Measurements from ENCODE around the gene GPR42.

Gene GPR42

GRCh38 chr19:35403116-35403760 lies 32.4 kb downstream of the GPR42 start:
- TF ChIP-seq, protein P1, sequence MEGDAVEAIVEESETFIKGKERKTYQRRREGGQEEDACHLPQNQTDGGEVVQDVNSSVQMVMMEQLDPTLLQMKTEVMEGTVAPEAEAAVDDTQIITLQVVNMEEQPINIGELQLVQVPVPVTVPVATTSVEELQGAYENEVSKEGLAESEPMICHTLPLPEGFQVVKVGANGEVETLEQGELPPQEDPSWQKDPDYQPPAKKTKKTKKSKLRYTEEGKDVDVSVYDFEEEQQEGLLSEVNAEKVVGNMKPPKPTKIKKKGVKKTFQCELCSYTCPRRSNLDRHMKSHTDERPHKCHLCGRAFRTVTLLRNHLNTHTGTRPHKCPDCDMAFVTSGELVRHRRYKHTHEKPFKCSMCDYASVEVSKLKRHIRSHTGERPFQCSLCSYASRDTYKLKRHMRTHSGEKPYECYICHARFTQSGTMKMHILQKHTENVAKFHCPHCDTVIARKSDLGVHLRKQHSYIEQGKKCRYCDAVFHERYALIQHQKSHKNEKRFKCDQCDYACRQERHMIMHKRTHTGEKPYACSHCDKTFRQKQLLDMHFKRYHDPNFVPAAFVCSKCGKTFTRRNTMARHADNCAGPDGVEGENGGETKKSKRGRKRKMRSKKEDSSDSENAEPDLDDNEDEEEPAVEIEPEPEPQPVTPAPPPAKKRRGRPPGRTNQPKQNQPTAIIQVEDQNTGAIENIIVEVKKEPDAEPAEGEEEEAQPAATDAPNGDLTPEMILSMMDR (IDR thresholded peaks at IDR 0.05; ENCODE audit: control insufficient read depth, insufficient read depth, low read depth, low read length, missing control alignments) = no peak
- DNase-seq (ENCODE audit: low read depth) = no peak
- no peak overlapping the region for H3K4me3 ChIP-seq (ENCODE audit: control insufficient read depth, low read depth, low read length)

- TF ChIP-seq, protein P1 (IDR thresholded peaks at IDR 0.05; ENCODE audit: control insufficient read depth, insufficient read depth, low read depth, low read length, missing control alignments) = no peak
- H3K4me3 ChIP-seq (ENCODE audit: control insufficient read depth, low read depth, low read length) = no peak overlapping the region
- peak; percentile 50 for DNase-seq (ENCODE audit: low read depth)
These were observed 34.2 kb downstream of the GPR42 start for GRCh38 chr19:35404879-35405622.

DNA sequence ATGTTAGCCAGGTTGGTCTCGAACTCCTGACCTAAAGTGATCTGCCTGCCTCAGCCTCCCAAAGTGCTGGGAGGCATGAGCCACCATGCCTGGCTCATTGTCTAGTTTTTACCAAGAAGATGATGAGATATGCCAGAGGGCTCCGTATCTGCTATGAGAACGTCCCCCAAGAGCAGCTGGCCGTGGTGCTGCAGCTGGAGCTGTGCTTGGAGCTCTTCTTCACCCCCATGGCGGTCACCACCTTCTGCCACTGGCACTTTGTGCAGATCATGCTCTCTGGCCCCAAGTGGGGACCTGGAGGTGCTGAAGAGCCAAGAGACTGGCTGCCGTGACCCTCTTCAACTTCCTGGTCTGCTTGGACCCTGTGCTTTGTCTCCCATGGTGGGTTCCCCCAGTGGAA lies 36.8 kb downstream of the GPR42 start:
- no peak overlapping the region for H3K4me3 ChIP-seq (ENCODE audit: control insufficient read depth, low read depth, low read length)
- no peak for DNase-seq (ENCODE audit: low read depth)
- TF ChIP-seq, protein P1 (IDR thresholded peaks at IDR 0.05; ENCODE audit: control insufficient read depth, insufficient read depth, low read depth, low read length, missing control alignments) = no peak

- H3K4me3 ChIP-seq (ENCODE audit: control insufficient read depth, low read depth, low read length) = no peak overlapping the region
- DNase-seq (ENCODE audit: low read depth) = no peak
- TF ChIP-seq, protein P1 (IDR thresholded peaks at IDR 0.05; ENCODE audit: control insufficient read depth, insufficient read depth, low read depth, low read length, missing control alignments) = no peak
These were observed 37.7 kb downstream of the GPR42 start for GRCh38 chr19:35408284-35409171.

- TF ChIP-seq, protein P1 (IDR thresholded peaks at IDR 0.05; ENCODE audit: control insufficient read depth, insufficient read depth, low read depth, low read length, missing control alignments) = no peak
- no peak overlapping the region for H3K4me3 ChIP-seq (ENCODE audit: control insufficient read depth, low read depth, low read length)
- no peak for DNase-seq (ENCODE audit: low read depth)
These were observed 38.3 kb downstream of the GPR42 start for GRCh38 chr19:35409191-35409590.

GRCh38 chr19:35410487-35410886 lies 39.6 kb downstream of the GPR42 start:
- TF ChIP-seq, protein P1 (IDR thresholded peaks at IDR 0.05; ENCODE audit: control insufficient read depth, insufficient read depth, low read depth, low read length, missing control alignments) = no peak
- no peak for DNase-seq (ENCODE audit: low read depth)
- no peak overlapping the region for H3K4me3 ChIP-seq (ENCODE audit: control insufficient read depth, low read depth, low read length)
